ENCODE results near the gene ARMC3.

DNA sequence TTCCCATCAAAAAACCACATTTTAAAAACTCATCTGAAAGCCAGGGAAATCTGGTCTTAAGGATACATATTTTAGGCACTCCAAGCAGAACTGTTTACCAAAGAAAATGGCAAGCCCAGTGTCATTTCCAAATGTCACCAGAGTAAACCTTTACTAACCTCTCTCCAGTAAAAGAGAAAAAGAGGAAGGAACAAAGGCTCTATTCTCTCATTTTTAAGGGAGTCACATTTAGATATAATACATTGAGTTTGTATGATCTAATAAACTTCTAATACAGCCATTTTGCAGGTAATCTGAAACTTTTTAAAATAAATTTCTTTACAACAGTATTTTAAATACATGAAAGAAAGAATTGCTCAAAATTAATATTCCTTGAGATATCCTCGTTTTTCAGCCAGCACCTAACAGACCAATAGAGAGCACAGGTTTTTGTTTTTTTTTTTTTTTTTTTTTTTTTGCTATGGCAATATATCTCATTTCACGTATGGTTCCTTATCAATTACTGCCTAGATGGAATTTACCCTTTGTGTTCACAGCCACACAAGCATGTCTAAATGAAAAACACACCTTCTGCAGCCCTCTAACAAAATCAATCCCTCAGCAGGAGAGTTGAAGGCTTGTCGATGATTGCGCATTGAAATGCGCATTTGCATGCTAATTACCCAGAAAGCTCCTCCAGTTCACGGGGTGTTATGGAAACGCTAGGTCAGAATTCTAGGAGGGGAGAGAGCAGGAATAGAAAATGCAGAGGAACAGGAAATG lies 127.8 kb downstream of the ARMC3 start:
- TF ChIP-seq, protein P1, sequence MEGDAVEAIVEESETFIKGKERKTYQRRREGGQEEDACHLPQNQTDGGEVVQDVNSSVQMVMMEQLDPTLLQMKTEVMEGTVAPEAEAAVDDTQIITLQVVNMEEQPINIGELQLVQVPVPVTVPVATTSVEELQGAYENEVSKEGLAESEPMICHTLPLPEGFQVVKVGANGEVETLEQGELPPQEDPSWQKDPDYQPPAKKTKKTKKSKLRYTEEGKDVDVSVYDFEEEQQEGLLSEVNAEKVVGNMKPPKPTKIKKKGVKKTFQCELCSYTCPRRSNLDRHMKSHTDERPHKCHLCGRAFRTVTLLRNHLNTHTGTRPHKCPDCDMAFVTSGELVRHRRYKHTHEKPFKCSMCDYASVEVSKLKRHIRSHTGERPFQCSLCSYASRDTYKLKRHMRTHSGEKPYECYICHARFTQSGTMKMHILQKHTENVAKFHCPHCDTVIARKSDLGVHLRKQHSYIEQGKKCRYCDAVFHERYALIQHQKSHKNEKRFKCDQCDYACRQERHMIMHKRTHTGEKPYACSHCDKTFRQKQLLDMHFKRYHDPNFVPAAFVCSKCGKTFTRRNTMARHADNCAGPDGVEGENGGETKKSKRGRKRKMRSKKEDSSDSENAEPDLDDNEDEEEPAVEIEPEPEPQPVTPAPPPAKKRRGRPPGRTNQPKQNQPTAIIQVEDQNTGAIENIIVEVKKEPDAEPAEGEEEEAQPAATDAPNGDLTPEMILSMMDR (conservative IDR thresholded peaks at IDR 0.05; ENCODE audit: low read depth, low read length), result no peak
- no peak for TF ChIP-seq EZH2 (IDR thresholded peaks at IDR 0.05; ENCODE audit: borderline replicate concordance, low read depth, low read length, poor library complexity, severe bottlenecking)

Data from A673 (cell line).